OCI-LY3 (cell line): ENCODE data around the gene DEPP1.

ENCODE experiments used
- H2AFZ ChIP-seq: fragments of 200-600, 300-600 bp; shearing (Covaris generic); 2 replicates; pipeline ENCODE4 v1.6.0; 2014; ENCODE audit warnings: antibody characterized with exemption, low read depth, low read length
- H3K27ac ChIP-seq: fragments of 200-600, 300-600 bp; sonication (generic); 2 replicates; pipeline ENCODE4 v1.5.1; 2014; ENCODE audit warnings: mild to moderate bottlenecking, low read length, moderate library complexity, mixed read lengths
- H3K27me3 ChIP-seq: fragments of 200-600, 300-600 bp; sonication (generic); 2 replicates; pipeline ENCODE4 v1.6.1; 2014; ENCODE audit warnings: low read depth, low read length, mixed read lengths
- H3K36me3 ChIP-seq: fragments of 200-600, 300-600 bp; sonication (generic); replicated peaks from 2 replicates; pipeline ENCODE3; 2014; ENCODE audit warnings: low read depth, low read length, mixed read lengths
- H3K4me1 ChIP-seq: fragments of 300-600, 200-600 bp; sonication (generic); 2 replicates; pipeline ENCODE4 v1.6.1; 2014; ENCODE audit warnings: low read length, mixed read lengths
- H3K4me2 ChIP-seq: fragments of 200-600, 300-600 bp; sonication (generic); 2 replicates; pipeline ENCODE4 v1.6.1; 2014; ENCODE audit warnings: low read length, mixed read lengths
- H3K4me3 ChIP-seq: fragments of 300-600, 200-600 bp; sonication (generic); 2 replicates; pipeline ENCODE4 v1.5.1; 2014; ENCODE audit warnings: antibody characterized with exemption, mild to moderate bottlenecking, low read length, moderate library complexity
- H3K79me2 ChIP-seq: fragments of 300-600, 200-600 bp; shearing (Covaris generic); 2 replicates; pipeline ENCODE4 v1.6.1; 2014; ENCODE audit warnings: mild to moderate bottlenecking, low read length, mixed read lengths
- H3K9ac ChIP-seq: fragments of 300-600, 200-600 bp; shearing (Covaris generic); 2 replicates; pipeline ENCODE4 v1.6.0; 2014; ENCODE audit warnings: mild to moderate bottlenecking, low read length, moderate library complexity
- H3K9me3 ChIP-seq: fragments of 200-600, 300-600 bp; shearing (Covaris generic); 2 replicates; pipeline ENCODE4 v1.6.1; 2014; ENCODE audit warnings: low read length, mixed read lengths; ENCODE audit not compliant: insufficient read depth
- H4K20me1 ChIP-seq: fragments of 200-600, 300-600 bp; sonication (generic); 2 replicates; pipeline ENCODE4 v1.6.1; 2016; ENCODE audit warnings: low read length, mixed read lengths; ENCODE audit not compliant: insufficient read depth
- CTCF ChIP-seq: fragments of 200-600, 300-600 bp; sonication (generic); IDR thresholded peaks from 2 replicates; pipeline ENCODE4 v1.5.1; 2014; ENCODE audit warnings: antibody characterized with exemption, low read length, low read depth
- EZH2phosphoT487 ChIP-seq: fragments of 200-600 bp; shearing (Covaris generic); IDR thresholded peaks from 2 replicates; pipeline ENCODE4 v1.6.1; 2018; ENCODE audit warnings: antibody characterized with exemption, mixed run types, low read depth

DEPP1 gene

GRCh38 chr10:44983066-44983894, 4.7 kb upstream of the DEPP1 start:
- Histone ChIP-seq H4K20me1 (no peaks in the 10 kb centered on the region), H3K4me1 (peaks cover 35% of the 10 kb centered on the region), H2AFZ (no peak overlapping the region), H3K79me2 (no peaks in the 10 kb centered on the region), H3K36me3 (no peaks in the 10 kb centered on the region), H3K9ac (no peak overlapping the region), H3K27me3 (no peaks in the 10 kb centered on the region), H3K27ac (no peak overlapping the region), H3K9me3 (no peaks in the 10 kb centered on the region), H3K4me2 (no peak overlapping the region), H3K4me3 (no peak overlapping the region)
- TF ChIP-seq CTCF = no peak
- TF ChIP-seq EZH2phosphoT487 = no peak

- Histone ChIP-seq H3K9me3 (no peaks in the 10 kb centered on the region), H3K4me1 (peaks cover 39% of the 10 kb centered on the region), H3K27me3 (no peaks in the 10 kb centered on the region), H3K9ac (no peak overlapping the region), H3K36me3 (no peaks in the 10 kb centered on the region), H3K4me3 (no peak overlapping the region), H2AFZ (no peak overlapping the region), H3K79me2 (no peaks in the 10 kb centered on the region), H3K4me2 (no peak overlapping the region), H4K20me1 (no peaks in the 10 kb centered on the region), H3K27ac (no peak overlapping the region)
- TF ChIP-seq CTCF (no peak), EZH2phosphoT487 (no peak)
Observed at GRCh38 chr10:44982496-44982895, 3.9 kb upstream of the DEPP1 start.

GRCh38 chr10:44982114-44982460, 3.5 kb upstream of the DEPP1 start:
- Histone ChIP-seq H3K4me3 (no peak overlapping the region), H3K9me3 (no peaks in the 10 kb centered on the region), H4K20me1 (no peaks in the 10 kb centered on the region), H3K79me2 (no peaks in the 10 kb centered on the region), H3K27me3 (no peaks in the 10 kb centered on the region), H3K9ac (no peak overlapping the region), H3K36me3 (no peaks in the 10 kb centered on the region), H3K4me1 (peaks cover 39% of the 10 kb centered on the region), H2AFZ (no peak overlapping the region), H3K27ac (no peak overlapping the region), H3K4me2 (no peak overlapping the region)
- no peak for TF ChIP-seq EZH2phosphoT487
- TF ChIP-seq CTCF = no peak

GRCh38 chr10:44981172-44982113, 2.8 kb upstream of the DEPP1 start:
- H3K4me2 ChIP-seq = peak overlapping the region; percentile 77

More at GRCh38 chr10:44981172-44982113, 2.8 kb upstream of the DEPP1 start:
- H3K4me1 ChIP-seq = peaks cover 39% of the 10 kb centered on the region
- H3K79me2 ChIP-seq = no peaks in the 10 kb centered on the region
- H4K20me1 ChIP-seq = no peaks in the 10 kb centered on the region
- no peaks in the 10 kb centered on the region for H3K36me3 ChIP-seq
- peak overlapping the region; percentile 62 for H3K9ac ChIP-seq
- H2AFZ ChIP-seq = no peak overlapping the region; the same call in 1 of the 2 replicates
- no peaks in the 10 kb centered on the region for H3K27me3 ChIP-seq
- H3K9me3 ChIP-seq = no peaks in the 10 kb centered on the region
- TF ChIP-seq CTCF (no peak), EZH2phosphoT487 (no peak)
- H3K27ac ChIP-seq = peak overlapping the region; percentile 77
- H3K4me3 ChIP-seq = peak overlapping the region; percentile 52
